WERI-Rb-1 (cell line): ENCODE results near the gene PLBD1.

Experiments
- DNase-seq: peaks from one replicate; pipeline ENCODE4 v3.0.0-alpha.2; 2020
- H3K27ac ChIP-seq: fragments of 250-450 bp; sonication (Bioruptor Pico); 2 replicates; pipeline ENCODE4 v1.5.1; 2020; ENCODE audit warnings: mild to moderate bottlenecking, moderate library complexity
- H3K27me3 ChIP-seq: fragments of 250-450 bp; sonication (Bioruptor Pico); 2 replicates; pipeline ENCODE4 v1.5.1; 2021; ENCODE audit warnings: mild to moderate bottlenecking, low read depth, moderate library complexity; ENCODE audit not compliant: insufficient read depth, severe bottlenecking
- H3K36me3 ChIP-seq: fragments of 250-450 bp; sonication (Bioruptor Pico); 2 replicates; pipeline ENCODE4 v1.5.1; 2020; ENCODE audit warnings: mild to moderate bottlenecking, moderate library complexity
- H3K4me3 ChIP-seq: 2 replicates; pipeline ENCODE4 v1.5.1; 2011; ENCODE audit warnings: low read depth, mild to moderate bottlenecking, control low read depth, low read length
- H3K9me3 ChIP-seq: fragments of 250-450 bp; sonication (Bioruptor Pico); 2 replicates; pipeline ENCODE4 v1.5.1; 2021; ENCODE audit warnings: mild to moderate bottlenecking, moderate library complexity; ENCODE audit not compliant: severe bottlenecking
- TF ChIP-seq, protein P1 (sequence below): IDR thresholded peaks from 2 replicates; pipeline ENCODE4 v1.5.1; 2011; ENCODE audit warnings: low read depth, mild to moderate bottlenecking, control low read depth, inconsistent platforms, low read length

The PLBD1 gene

DNA sequence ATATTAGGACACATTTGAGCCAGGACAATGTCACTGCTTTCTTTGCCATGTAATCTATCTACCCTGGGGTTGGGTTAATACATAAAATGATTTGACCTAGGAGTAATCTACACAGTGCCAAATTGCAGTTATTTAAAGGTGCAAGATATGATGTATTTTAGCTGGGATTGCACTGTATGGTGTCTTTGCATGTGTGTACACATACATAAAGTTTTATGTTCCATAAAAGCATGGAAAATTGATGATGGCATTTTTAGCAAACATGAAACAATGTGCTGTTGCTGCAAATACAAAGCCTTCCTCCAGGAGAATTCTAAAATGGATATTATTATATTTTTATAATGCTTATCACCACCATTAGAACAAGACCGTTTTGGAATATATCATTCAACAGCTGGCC, 24.0 kb upstream of the PLBD1 start:
- Histone ChIP-seq H3K4me3 (no peak overlapping the region), H3K27me3 (no peaks in the 10 kb centered on the region), H3K9me3 (no peaks in the 10 kb centered on the region), H3K36me3 (no peaks in the 10 kb centered on the region), H3K27ac (no peak overlapping the region)
- DNase-seq = no peak
- TF ChIP-seq, protein P1, sequence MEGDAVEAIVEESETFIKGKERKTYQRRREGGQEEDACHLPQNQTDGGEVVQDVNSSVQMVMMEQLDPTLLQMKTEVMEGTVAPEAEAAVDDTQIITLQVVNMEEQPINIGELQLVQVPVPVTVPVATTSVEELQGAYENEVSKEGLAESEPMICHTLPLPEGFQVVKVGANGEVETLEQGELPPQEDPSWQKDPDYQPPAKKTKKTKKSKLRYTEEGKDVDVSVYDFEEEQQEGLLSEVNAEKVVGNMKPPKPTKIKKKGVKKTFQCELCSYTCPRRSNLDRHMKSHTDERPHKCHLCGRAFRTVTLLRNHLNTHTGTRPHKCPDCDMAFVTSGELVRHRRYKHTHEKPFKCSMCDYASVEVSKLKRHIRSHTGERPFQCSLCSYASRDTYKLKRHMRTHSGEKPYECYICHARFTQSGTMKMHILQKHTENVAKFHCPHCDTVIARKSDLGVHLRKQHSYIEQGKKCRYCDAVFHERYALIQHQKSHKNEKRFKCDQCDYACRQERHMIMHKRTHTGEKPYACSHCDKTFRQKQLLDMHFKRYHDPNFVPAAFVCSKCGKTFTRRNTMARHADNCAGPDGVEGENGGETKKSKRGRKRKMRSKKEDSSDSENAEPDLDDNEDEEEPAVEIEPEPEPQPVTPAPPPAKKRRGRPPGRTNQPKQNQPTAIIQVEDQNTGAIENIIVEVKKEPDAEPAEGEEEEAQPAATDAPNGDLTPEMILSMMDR = no peak

DNA sequence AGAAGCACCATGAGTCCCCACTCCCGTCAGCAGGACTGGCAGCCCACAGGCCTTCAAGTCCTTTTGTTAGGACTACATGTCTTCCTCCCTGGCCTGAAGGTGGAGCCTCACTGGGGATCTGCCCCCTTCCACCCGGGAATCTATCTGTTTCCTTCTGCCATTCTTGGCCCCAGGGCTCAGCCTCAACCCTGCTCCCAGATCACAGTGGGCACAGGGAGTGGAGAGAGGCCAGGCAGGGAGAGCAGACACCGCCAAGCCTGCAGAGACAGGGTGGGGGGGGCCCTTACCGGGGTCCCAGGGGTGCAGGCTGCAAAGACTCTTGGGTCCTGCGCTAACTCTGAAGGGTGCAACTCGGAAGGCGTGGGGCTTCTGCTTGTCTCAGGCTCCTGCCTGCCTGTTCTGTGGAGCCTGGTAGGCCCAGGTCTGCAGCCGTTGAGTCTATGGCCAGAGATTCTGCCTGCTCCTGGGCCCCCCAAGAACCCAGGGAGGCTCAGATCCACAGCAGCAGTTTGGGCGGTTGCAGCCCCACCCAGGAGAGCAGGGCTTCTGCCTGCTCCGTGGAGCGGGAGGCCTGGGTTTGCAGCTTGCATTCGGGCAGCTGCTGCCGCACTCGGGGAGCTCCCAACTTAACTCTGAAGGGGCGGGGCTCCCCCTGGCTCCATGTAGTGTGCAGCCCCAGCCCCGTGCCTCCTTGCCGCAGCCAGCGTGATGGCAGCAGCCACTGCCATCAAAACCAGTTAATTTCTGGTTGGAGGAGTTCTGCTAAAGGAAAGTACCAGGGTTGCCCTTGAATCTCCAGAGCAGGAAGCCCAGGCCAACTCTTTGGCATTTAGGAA, 21.7 kb upstream of the PLBD1 start:
- H3K27ac ChIP-seq = no peak overlapping the region
- no peaks in the 10 kb centered on the region for H3K27me3 ChIP-seq
- no peaks in the 10 kb centered on the region for H3K36me3 ChIP-seq
- TF ChIP-seq, protein P1 = no peak
- no peak overlapping the region for H3K4me3 ChIP-seq
- DNase-seq = no peak
- H3K9me3 ChIP-seq = no peaks in the 10 kb centered on the region

DNA sequence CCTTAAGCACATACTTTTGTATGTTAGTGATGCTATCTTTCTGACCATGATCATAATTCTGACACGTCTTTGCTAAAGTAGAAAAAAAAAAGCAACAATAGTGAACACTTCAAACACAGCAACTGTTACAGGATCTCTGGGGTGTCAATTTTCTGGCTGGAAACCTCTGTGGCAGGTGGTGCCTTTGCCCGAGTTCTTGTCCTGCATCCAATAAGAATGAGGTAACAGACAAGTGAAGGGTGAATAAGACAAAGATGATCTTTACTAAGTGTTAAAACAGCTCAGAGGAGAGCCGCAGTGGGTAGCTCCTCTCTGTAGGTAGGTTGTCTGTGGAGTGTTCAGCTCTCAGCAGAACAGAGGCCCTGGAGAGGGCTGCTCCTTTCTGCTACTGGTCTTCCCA, 20.9 kb upstream of the PLBD1 start:
- no peak overlapping the region for H3K4me3 ChIP-seq
- no peaks in the 10 kb centered on the region for H3K27me3 ChIP-seq
- TF ChIP-seq, protein P1 = no peak
- no peak overlapping the region for H3K27ac ChIP-seq
- no peak for DNase-seq
- no peaks in the 10 kb centered on the region for H3K9me3 ChIP-seq
- H3K36me3 ChIP-seq = no peaks in the 10 kb centered on the region

DNA sequence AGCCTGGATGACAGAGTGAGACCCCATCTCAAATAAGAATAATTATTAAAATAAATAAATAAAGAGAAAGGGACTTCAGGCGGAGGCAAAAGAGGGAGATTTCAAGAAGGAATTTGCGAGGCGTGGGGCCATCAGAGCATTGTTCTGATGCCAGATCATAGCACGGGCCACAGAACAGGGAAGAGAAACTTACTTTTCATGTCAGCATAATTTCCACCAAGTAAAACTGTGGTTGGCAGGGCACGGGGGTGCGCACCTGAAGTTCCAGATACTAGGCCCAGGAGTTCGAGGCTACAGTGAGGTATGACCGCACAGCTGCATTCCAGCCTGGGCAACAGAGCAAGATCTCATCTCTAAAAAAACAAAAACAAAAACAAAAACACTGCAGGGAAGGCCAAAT, 11.0 kb upstream of the PLBD1 start:
- H3K36me3 ChIP-seq = no peaks in the 10 kb centered on the region
- no peak overlapping the region for H3K27ac ChIP-seq
- TF ChIP-seq, protein P1 = no peak
- no peak overlapping the region for H3K4me3 ChIP-seq
- no peaks in the 10 kb centered on the region for H3K9me3 ChIP-seq
- no peaks in the 10 kb centered on the region for H3K27me3 ChIP-seq
- DNase-seq = no peak

DNA sequence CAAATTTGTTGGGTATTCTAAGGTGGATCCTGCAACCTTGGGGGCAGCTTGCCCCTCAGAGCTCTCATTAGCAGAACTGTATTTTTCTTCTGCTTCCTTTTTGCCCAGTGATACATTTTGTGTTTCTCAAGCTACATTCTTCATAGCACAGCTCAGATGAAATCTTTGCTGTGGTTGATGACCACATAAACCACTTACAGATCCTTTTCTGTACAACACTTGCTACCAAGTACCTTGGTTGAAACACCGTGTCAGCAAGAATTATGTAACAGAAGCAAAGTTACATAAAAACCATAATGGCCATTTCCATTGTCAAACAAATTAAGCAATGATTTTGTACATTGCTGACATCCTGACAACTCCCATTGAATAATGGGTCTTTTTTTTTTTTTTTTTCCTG, 9.7 kb upstream of the PLBD1 start:
- TF ChIP-seq, protein P1 = no peak
- no peak for DNase-seq
- Histone ChIP-seq H3K4me3 (no peak overlapping the region), H3K36me3 (no peaks in the 10 kb centered on the region), H3K27me3 (no peaks in the 10 kb centered on the region), H3K9me3 (no peaks in the 10 kb centered on the region), H3K27ac (no peak overlapping the region)

DNA sequence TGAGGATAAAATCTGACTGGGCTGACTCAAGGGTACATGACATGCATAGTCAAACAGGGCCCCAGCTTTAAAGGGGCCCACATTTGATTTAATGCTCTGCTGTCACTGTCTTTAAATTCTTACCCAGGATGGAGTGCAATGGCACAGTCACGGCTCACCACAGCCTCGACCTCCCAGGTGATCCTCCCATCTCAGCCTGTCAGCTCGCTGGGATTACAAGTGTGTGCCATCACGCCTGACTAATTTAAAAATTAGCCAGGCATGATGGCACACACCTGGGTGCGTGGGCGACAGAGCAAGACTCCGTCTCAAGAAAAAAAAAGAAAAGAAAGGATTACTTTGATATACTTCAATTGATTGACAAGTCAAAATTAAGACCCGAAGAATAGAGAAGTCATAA, 9.2 kb upstream of the PLBD1 start:
- Histone ChIP-seq H3K9me3 (no peaks in the 10 kb centered on the region), H3K4me3 (no peak overlapping the region), H3K27me3 (no peaks in the 10 kb centered on the region), H3K36me3 (no peaks in the 10 kb centered on the region), H3K27ac (no peak overlapping the region)
- TF ChIP-seq, protein P1 = no peak
- DNase-seq = no peak
